OCI-LY1 (cell line): ENCODE measurements around the gene GATA2.

ENCODE experiments used
- H2AFZ ChIP-seq: fragments of 200-600 bp; sonication (generic), shearing (Covaris generic); 2 replicates; pipeline ENCODE4 v1.6.0; 2014; ENCODE audit warnings: antibody characterized with exemption, mild to moderate bottlenecking, low read length
- H3F3A ChIP-seq: fragments of 200-600 bp; sonication (generic), shearing (Covaris generic); 2 replicates; pipeline ENCODE4 v1.6.0; 2014; ENCODE audit warnings: mild to moderate bottlenecking, antibody characterized with exemption, low read length, moderate library complexity; ENCODE audit not compliant: insufficient read depth
- H3K27ac ChIP-seq: fragments of 200-600 bp; sonication (generic); 2 replicates; pipeline ENCODE4 v1.5.1; 2014; ENCODE audit warnings: low read length, mixed run types, mild to moderate bottlenecking, low read depth; ENCODE audit not compliant: poor library complexity, severe bottlenecking
- H3K27me3 ChIP-seq: fragments of 200-600 bp; sonication (generic); 2 replicates; pipeline ENCODE4 v1.6.0; 2014; ENCODE audit warnings: antibody characterized with exemption, mild to moderate bottlenecking, low read length, moderate library complexity; ENCODE audit not compliant: insufficient read depth
- H3K36me3 ChIP-seq: fragments of 200-600 bp; sonication (generic); 2 replicates; pipeline ENCODE4 v1.6.1; 2014; ENCODE audit warnings: mild to moderate bottlenecking, antibody characterized with exemption, low read length, moderate library complexity, mixed read lengths; ENCODE audit not compliant: insufficient read depth
- H3K4me1 ChIP-seq: fragments of 200-600 bp; sonication (generic); 2 replicates; pipeline ENCODE4 v1.5.1; 2014; ENCODE audit warnings: mild to moderate bottlenecking, low read length, moderate library complexity; ENCODE audit not compliant: insufficient read depth, severe bottlenecking
- H3K4me2 ChIP-seq: fragments of 200-600 bp; sonication (generic), shearing (Covaris generic); 2 replicates; pipeline ENCODE4 v1.6.1; 2014; ENCODE audit warnings: low read length
- H3K4me3 ChIP-seq: fragments of 200-600 bp; sonication (generic); 2 replicates; pipeline ENCODE4 v1.5.1; 2014; ENCODE audit warnings: low read length, low read depth, mild to moderate bottlenecking, mixed read lengths; ENCODE audit not compliant: poor library complexity, severe bottlenecking
- H3K79me2 ChIP-seq: fragments of 200-600 bp; shearing (Covaris generic); 2 replicates; pipeline ENCODE4 v1.6.1; 2016; ENCODE audit warnings: mixed run types, low read length, mixed read lengths; ENCODE audit not compliant: insufficient read depth
- H3K9ac ChIP-seq: fragments of 200-600 bp; sonication (generic), shearing (Covaris generic); 2 replicates; pipeline ENCODE4 v1.6.1; 2014; ENCODE audit warnings: mild to moderate bottlenecking, low read length, mixed read lengths
- H3K9me2 ChIP-seq: fragments of 200-600 bp; sonication (generic), shearing (Covaris generic); 2 replicates; pipeline ENCODE4 v1.6.1; 2014; ENCODE audit warnings: low read depth, mild to moderate bottlenecking, low read length, mixed read lengths
- H3K9me3 ChIP-seq: fragments of 200-600 bp; shearing (Covaris generic); 2 replicates; pipeline ENCODE4 v1.6.1; 2014; ENCODE audit warnings: low read length, mixed read lengths
- H4K20me1 ChIP-seq: fragments of 200-600 bp; sonication (generic), shearing (Covaris generic); 2 replicates; pipeline ENCODE4 v1.6.0; 2016; ENCODE audit warnings: mild to moderate bottlenecking, low read length; ENCODE audit not compliant: insufficient read depth
- CTCF ChIP-seq: fragments of 200-600 bp; sonication (generic), shearing (Covaris generic); IDR thresholded peaks from 2 replicates; pipeline ENCODE4 v1.5.1; 2017; ENCODE audit warnings: mild to moderate bottlenecking, antibody characterized with exemption, low read length, moderate library complexity, mixed read lengths
- EZH2 ChIP-seq: fragments of 200-600 bp; sonication (generic), shearing (Covaris generic); IDR thresholded peaks from 2 replicates; pipeline ENCODE4 v1.8.0; 2017; ENCODE audit warnings: borderline replicate concordance, mixed run types, mild to moderate bottlenecking, antibody characterized with exemption, low read length, moderate library complexity, mixed read lengths

Gene GATA2

GRCh38 chr3:128446821-128447220 lies 46.2 kb downstream of the GATA2 start:
- H3K4me1 ChIP-seq, result no peaks in the 10 kb centered on the region
- H3K9me2 ChIP-seq, result no peaks in the 10 kb centered on the region
- H3K4me2 ChIP-seq, result no peak overlapping the region
- H3K9ac ChIP-seq, result no peak overlapping the region
- no peak for TF ChIP-seq EZH2
- TF ChIP-seq CTCF, result no peak
- no peak overlapping the region for H3K27ac ChIP-seq
- 0 out of 2 replicates have a peak, but pooled peaks cover 18% of the 10 kb centered on the region for H3K27me3 ChIP-seq
- H4K20me1 ChIP-seq, result no peaks in the 10 kb centered on the region
- H2AFZ ChIP-seq, result no peak overlapping the region
- no peaks in the 10 kb centered on the region for H3K9me3 ChIP-seq
- no peaks in the 10 kb centered on the region for H3F3A ChIP-seq
- H3K36me3 ChIP-seq, result no peaks in the 10 kb centered on the region
- no peak overlapping the region for H3K4me3 ChIP-seq
- no peaks in the 10 kb centered on the region for H3K79me2 ChIP-seq

- Histone ChIP-seq H3F3A (no peaks in the 10 kb centered on the region), H3K4me1 (no peaks in the 10 kb centered on the region), H3K4me3 (no peak overlapping the region), H3K9me2 (no peaks in the 10 kb centered on the region), H3K36me3 (no peaks in the 10 kb centered on the region), H3K9me3 (no peaks in the 10 kb centered on the region), H3K4me2 (no peak overlapping the region), H3K27me3 (0 out of 2 replicates have a peak, but pooled peaks cover 17% of the 10 kb centered on the region), H3K9ac (no peak overlapping the region), H2AFZ (no peak overlapping the region), H3K79me2 (no peaks in the 10 kb centered on the region), H4K20me1 (no peaks in the 10 kb centered on the region), H3K27ac (no peak overlapping the region)
- no peak for TF ChIP-seq CTCF
Measured at GRCh38 chr3:128445357-128445756, 47.6 kb downstream of the GATA2 start.

GRCh38 chr3:128443771-128444170 lies 49.2 kb downstream of the GATA2 start:
- H3K9ac ChIP-seq, result no peak overlapping the region
- H2AFZ ChIP-seq, result no peak overlapping the region
- no peak overlapping the region for H3K4me3 ChIP-seq
- H3K36me3 ChIP-seq, result no peaks in the 10 kb centered on the region
- no peaks in the 10 kb centered on the region for H4K20me1 ChIP-seq
- no peaks in the 10 kb centered on the region for H3F3A ChIP-seq
- H3K4me2 ChIP-seq, result no peak overlapping the region
- H3K79me2 ChIP-seq, result no peaks in the 10 kb centered on the region
- peaks cover 19% of the 10 kb centered on the region; the same call in 1 of the 2 replicates for H3K27me3 ChIP-seq
- no peaks in the 10 kb centered on the region for H3K9me2 ChIP-seq
- H3K9me3 ChIP-seq, result no peaks in the 10 kb centered on the region
- no peaks in the 10 kb centered on the region for H3K4me1 ChIP-seq
- no peak overlapping the region for H3K27ac ChIP-seq
- TF ChIP-seq CTCF (no peak), EZH2 (no peak)
